ENCODE results near the gene MRAP.
"Not testable (repeated sequence)": the region's sequence is repeated elsewhere in the genome, so short reads cannot be mapped to it uniquely, and the experiment has no call there.

MRAP gene

GRCh38 chr21:32298658-32299081, at the start of gene MRAP:
TSS of gene MRAP (plus strand) at chr21:32298855. CDS start at chr21:32298972, 117 bp downstream.
- no peak for DNase-seq (ENCODE audit: low read depth)

DNA sequence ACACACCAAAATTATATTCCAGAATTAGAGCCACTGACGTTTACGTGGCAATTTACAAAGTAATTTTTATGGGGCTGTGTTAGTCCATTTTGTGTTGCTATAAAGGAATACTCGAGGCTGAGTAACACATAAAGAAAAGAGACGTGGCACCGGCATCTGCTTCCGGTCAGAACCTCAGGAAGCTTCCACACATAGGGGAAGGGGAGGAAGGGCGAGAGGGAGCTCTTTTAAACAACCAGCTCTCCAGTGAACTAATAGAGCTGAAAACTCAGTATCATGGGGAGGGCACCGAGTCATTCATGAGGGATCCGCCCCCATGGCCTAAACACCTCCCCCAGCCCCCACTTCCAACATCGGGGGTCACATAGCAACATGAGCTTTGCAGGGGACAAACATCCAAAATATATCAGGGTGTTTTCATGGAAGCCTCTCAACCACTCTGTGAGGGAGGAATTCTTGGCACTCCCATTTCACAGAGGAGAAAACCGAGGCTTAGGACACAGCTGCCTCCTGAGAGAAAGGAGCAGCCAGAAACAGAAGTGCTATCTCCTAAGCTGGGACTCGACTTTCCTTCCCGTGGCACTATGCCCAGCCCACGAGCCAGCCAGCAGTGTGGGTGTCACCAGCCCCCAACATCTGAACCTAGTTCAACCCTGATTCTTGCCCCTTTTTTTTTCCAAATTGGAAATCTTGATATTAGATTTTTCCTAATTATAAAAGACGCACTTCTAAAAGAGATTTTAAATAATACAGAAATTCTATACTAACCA, 49.0 kb upstream of the MRAP start:
- DNase-seq (ENCODE audit: low read depth) = no peak

DNA sequence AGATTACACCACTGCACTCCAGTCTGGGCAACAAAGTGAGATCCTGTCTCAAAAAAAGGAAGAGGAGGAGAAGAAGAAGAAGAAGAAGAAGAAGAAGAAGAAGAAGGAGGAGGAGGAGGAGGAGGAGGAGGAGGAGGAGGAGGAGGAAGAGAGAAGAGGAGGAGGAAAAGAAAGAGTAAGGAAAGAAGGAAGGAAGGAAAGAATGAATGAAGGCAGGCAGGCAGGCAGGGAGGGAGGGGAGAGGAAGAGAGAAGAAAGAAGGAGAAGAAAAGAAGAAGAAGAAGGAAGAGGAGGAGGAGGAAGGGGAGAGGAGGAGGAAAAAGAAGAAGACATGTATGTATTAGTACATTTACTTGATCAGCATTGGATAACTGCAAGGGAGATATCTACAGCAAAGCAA, 46.5 kb upstream of the MRAP start:
- DNase-seq (ENCODE audit: low read depth) = no peak

DNA sequence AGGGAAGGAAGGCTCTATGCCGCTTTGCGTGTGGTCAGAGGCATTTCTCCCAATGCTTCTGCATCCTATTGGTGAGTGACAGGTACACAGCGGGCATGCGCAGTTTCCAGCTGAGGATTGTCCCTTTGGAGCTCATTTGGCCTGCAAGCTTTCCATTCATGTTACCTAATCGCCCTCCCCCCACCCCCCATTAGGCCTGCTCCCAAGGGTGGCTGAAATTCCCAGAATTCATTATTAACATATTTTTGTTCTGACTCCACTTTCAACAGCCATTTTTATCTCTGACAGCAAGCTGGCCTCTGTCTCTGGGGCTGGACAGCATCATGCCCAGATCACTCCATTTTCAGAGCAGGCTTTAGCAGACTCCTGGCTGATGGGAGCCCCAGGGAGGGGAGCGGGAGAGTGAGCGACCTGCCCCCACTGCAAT, 45.4 kb upstream of the MRAP start:
- DNase-seq (ENCODE audit: low read depth) = no peak

GRCh38 chr21:32256251-32256650, 42.4 kb upstream of the MRAP start:
- no peak for DNase-seq (ENCODE audit: low read depth)

DNA sequence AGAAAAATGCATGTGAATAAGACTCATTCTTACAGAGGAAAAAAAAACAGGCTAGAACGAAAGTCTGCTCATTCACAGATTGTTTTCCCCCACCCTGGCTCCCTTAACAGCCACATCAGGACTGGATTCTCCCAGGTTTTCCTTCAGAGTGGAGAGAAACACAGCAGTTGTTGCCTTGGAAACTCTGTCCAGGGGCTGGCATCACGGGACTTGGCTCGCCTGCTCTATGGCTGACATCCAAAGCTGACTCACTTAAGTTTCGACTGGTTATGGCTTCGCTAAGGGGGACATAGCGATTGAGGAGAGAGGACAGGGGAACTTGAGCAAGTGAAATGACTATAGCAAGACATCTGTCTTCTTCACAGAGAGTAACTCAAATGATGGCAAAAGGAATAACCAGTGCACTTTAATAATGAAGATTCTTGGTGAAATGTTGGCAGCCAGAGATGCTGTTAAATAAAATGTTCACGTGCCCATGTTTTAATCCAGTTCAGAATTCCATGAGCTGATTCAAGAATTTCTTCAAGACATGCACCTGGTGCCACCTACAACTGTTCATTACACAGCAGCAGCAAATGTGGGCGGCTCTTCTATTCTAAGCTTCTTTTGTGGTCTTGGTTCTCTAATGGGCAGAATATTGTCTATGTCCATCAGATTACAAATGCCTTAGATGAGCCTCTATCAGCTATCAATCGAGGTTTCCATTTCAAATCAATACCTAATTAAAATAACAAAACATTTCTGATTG, 41.6 kb upstream of the MRAP start:
- DNase-seq (ENCODE audit: low read depth) = no peak

DNA sequence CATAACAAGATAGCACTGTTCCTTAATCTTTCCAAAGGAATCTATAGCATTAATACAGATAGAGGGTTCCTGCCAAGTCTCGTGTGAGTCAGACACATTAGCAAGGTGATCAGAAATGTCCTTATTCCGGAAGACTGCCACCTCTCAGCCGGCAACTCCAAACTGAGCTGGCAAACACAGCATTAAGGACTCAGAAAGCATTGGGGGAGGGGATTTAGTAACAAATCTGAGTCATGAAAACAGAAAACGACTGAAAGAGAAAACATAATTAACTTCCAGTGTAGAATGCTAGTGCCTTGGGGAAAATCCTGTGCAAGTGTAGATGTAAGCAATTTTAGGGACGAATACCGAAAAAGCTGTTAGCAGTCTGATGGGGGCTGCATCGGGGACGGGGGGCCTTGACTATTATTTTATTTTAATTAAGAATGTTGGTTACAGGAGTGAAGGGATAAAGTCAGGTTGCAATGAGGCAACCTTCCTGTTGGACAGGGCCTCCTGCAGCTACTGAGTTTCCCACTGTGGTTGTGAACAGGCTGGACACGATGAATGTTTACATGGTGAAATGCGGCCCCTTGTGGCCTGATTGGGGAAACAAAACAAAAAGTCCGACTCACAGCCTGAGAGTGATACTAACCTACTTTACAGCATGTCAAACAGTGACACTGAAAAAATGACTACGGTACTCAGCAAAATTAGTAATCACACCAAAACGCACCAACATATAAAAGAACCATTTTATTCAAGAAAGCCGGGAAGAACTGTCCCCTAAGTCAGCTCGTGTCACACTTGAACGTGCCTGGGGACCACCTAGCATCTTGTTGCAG, 40.5 kb upstream of the MRAP start:
- peak; percentile 24 for DNase-seq (ENCODE audit: low read depth)

GRCh38 chr21:32258786-32259048, 39.9 kb upstream of the MRAP start:
- DNase-seq (ENCODE audit: low read depth) = not testable (repeated sequence)

- no peak for DNase-seq (ENCODE audit: low read depth)
These were observed 38.5 kb upstream of the MRAP start for GRCh38 chr21:32260130-32260529.

GRCh38 chr21:32261929-32262328, 36.7 kb upstream of the MRAP start:
- no peak for DNase-seq (ENCODE audit: low read depth)

DNA sequence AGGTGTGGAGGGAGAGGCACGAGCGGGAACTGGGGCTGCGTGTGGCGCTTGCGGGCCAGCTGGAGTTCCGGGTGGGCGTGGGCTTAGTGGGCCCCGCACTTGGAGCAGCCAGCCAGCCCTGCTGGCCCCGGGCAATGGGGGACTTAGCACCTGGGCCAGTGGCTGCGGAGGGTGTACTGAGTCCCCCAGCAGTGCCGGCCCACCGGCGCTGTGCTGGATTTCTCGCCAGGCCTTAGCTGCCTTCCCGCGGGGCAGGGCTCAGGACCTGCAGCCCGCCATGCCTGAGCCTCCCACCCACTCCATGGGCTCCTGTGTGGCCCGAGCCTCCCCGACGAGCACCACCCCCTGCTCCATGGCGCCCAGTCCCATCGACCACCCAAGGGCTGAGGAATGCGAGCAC, 33.3 kb upstream of the MRAP start:
- not testable (repeated sequence) for DNase-seq (ENCODE audit: low read depth)

DNA sequence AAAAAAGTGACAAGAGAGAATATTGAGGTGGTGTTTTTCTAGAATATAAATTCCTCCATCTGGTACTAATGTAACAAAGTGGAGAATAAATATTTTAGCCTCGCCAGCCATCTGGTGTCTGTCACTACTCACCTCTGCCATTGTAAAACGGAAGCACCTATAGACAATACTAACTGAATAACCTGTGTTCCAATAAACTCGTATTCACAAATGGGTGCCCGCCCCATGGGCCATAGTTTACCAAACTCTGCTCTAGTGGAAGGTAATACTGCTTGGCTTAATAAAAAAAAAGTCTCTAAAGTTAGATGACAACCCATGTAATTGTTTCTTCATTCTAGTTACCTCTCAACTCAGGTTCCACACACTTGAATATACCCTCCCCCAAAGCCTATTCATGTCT, 27.9 kb upstream of the MRAP start:
- no peak for DNase-seq (ENCODE audit: low read depth)

- DNase-seq (ENCODE audit: low read depth) = no peak
These were observed 22.0 kb upstream of the MRAP start for GRCh38 chr21:32276671-32277070.

- DNase-seq (ENCODE audit: low read depth) = no peak
These were observed 20.6 kb upstream of the MRAP start for GRCh38 chr21:32278103-32278502.

DNA sequence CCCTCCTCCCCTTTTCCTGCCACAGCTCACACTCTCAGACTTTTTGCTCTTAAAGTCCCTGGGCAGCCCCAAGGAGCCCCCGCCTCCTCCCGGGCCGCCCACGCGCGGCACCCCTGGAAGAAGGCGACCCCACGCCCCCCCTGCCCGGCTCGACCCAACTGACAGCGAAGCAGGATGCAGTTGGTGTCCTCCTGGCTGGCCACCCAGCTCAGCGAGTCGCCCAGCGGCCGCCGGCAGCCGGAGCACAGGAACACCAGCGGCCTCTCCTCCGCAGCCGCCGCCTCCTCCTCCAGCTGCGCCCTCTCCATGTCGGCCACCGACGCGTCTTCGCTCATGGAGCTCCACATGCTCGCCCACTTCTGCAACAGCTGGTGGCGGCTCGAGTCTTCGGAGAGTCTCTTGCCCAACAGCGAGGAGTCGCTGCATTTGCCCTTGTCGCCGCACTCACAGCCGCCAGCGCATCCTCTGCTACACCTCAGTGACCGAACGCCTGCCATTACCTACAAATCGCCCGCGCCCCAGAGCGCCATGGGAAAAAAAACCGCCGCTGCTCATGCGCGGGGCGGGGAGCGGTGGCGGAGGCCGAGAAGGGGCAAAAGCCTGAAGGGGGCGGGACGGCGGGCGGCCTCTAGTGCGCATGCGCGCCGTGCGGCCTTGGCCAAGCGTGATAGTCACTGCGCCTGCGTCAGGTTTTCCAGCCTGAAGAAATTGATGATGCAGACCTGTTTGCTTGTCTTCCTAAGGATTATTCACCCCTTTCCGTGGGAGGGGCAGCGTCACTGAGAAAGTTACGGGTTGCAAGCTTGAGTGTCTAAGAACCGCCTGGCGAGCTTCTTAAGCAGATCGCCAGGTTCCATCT, 19.9 kb upstream of the MRAP start, which contains the start of gene MIS18A:
Gene MIS18A, minus strand, starts transcription at position 532 of the 859 bp plus-strand sequence. Its CDS starts 35 bp downstream, at position 497.
- DNase-seq (ENCODE audit: low read depth) = peak; percentile 98

DNA sequence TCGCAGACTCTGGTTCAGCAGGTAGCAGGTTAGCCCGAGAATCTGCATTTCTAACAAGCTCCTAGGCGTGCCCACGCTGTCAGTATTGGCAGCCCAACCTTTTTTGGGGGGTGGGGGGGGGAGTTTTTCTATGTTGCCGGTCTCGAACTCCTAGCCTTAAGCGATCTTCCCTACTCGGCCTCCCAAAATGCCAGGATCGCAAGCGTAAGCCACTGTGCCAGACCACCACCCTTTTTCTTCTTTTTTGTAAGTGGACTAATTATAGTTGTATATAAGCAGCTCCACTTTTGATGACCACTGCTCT, 19.3 kb upstream of the MRAP start:
- no peak for DNase-seq (ENCODE audit: low read depth)

- DNase-seq (ENCODE audit: low read depth) = no peak
These were observed 17.1 kb upstream of the MRAP start for GRCh38 chr21:32281531-32281930.

DNA sequence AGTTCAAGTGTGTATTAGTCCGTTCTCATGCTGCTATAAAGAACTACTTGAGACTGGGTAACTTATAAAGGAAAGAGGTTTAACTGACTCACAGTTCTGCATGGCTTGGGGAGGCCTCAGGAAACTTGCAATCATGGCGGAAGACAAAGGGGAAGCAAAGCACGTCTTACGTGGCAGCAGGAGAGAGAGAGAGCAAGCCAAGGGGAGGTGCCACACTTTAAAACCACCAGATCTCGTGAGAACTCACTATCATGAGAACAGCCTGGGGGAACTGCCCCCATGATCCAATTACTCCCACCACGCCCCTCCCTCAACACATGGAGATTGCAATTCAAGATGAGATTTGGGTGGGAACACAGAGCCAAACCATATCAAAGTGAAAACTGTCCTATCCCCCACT, 15.7 kb upstream of the MRAP start:
- DNase-seq (ENCODE audit: low read depth) = no peak

GRCh38 chr21:32285476-32285875, 13.2 kb upstream of the MRAP start:
- no peak for DNase-seq (ENCODE audit: low read depth)

DNA sequence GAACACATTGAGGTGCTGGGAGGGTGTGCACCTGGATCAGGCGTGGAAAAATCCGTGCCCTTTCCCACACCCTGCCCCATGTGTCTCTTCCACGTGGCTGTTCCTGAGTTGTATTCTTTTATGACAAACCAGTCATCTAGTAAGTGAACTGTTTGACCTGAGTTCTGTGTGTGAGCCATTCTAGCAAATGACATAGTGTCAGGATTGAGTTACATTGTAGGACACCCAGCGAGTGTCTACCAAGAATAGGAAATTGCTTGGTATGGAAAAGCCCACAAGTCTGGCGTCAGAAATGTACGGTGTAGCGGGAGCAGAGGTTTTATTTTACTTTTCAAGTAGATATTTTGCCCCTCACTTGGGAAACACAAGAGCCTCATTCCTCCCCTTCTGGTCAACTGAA, 1.2 kb upstream of the MRAP start:
- DNase-seq (ENCODE audit: low read depth) = no peak

- DNase-seq (ENCODE audit: low read depth) = no peak
These were observed 501 bp upstream of the MRAP start for GRCh38 chr21:32298148-32298559.

- no peak for DNase-seq (ENCODE audit: low read depth)
These were observed 1.0 kb downstream of the MRAP start for GRCh38 chr21:32299695-32300094.
